Stimulated activated CD8-positive, alpha-beta memory T cell treated with anti-CD3 and anti-CD28 coated beads, Interleukin-7, amount 100 ng/mL, for 48 hours (primary cell): ENCODE results near the gene FAM53A.
A peak's percentile ranks its signal among the peaks of the same experiment; 100 is the strongest.

ENCODE experiments used
- DNase-seq, 2 donors: peaks; one replicate each; pipeline ENCODE4 v3.0.0-alpha.2; 2020; ENCODE audit warnings: low read depth in 1 of 2; ENCODE audit errors: extremely low read depth in 1 of 2

The FAM53A gene, protein sequence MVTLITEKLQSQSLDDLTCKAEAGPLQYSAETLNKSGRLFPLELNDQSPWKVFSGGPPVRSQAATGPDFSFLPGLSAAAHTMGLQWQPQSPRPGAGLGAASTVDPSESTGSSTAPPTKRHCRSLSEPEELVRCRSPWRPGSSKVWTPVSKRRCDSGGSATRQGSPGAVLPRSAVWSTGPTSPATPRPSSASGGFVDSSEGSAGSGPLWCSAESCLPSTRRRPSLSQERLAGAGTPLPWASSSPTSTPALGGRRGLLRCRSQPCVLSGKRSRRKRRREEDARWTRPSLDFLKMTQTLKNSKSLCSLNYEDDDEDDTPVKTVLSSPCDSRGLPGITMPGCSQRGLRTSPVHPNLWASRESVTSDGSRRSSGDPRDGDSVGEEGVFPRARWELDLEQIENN

GRCh38 chr4:1683736-1684505, at the start of gene FAM53A:
TSS of gene FAM53A (minus strand) at chr4:1684313. CDS start at chr4:1668741, 15,572 bp downstream.
- DNase-seq, result peak in 1 of 2 donors; percentile 90

- no peak for DNase-seq
Measured at GRCh38 chr4:1732911-1733310, 48.8 kb upstream of the FAM53A start.

DNA sequence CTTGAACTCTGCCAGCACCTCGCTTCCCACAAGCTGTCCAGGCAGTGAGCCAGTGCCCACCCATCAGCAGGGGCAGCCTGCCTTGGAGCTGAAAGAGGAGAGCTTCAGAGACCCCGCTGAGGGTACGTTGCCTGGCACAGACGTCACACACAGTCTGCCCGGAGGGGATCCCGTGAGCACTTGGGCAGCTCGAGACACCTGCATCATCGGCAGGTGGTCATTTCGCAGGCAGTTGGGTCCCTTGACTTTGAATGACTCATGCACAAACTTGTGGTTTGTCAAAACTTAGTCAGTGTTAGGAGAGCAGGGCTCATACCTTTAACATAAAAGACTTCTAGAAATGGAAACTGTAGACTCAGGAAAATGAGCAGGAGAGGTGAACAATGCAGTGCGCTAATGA, 47.1 kb upstream of the FAM53A start:
- no peak for DNase-seq

DNA sequence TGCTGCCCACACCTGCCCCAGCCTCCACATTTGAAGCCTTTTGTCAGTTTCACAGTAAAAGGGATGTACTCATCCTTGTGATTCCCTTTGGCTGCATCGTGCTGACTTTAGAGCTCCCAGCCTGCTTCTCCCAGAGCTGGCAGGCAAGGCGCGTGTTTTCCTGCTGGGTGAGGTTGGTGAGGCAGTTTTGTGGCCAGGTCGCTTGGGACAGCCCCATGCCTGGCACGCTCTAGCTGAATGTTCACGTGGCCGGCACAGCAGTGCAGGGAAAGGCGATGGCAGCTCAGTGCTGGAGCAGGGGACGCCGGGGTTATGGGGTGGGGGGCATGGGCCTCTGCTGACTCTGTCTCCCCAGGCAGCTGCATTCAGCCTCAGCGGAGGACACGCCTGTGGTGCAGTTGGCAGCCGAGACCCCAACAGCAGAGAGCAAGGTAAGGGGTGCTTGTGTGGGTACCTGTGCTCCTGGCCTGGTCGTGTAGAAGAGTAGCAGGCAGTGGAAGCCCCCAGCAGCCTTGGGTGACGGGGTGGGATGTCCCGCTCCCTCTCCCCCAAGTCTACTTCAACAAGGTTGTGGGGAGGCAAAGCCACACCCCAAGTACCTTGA, 46.5 kb upstream of the FAM53A start:
- DNase-seq, result no peak

GRCh38 chr4:1728061-1728980, 44.2 kb upstream of the FAM53A start:
- DNase-seq, result no peak

DNA sequence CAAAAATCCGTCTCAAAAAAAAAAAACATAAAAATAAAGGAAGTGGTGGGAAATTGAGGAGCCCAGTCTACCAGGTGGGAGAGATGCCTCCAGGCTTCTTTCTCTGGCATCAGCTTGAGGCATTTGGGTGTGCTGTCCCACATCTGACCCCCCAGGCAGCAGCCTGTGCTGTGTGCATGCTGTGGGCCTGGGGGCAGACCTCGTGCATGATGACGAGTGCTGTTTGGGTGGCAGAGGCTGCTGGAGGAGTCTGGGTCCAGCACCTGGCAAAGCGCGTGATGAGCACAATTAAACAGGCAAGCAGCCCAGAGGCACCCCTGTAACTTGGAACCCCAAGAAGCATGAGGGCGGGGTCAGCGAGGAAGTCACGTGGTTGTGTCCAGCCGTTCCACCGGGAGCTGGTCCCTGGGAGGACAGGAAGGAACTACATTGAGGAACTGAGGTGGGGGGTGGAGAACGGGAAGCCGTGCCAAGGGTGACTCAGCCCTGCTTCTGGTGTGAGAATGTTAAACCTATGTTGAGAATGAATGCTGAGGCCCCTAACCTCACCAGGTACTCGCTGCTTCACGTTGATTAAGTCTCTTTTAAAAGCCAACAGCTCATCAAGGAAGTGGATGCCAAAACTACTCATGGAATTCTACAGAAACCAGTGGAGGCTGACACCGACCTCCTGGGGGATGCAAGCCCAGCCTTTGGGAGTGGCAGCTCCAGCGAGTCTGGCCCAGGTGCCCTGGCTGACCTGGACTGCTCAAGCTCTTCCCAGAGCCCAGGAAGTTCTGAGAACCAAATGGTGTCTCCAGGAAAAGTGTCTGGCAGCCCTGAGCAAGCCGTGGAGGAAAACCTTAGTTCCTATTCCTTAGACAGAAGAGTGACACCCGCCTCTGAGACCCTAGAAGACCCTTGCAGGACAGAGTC, 43.3 kb upstream of the FAM53A start:
- no peak for DNase-seq

DNA sequence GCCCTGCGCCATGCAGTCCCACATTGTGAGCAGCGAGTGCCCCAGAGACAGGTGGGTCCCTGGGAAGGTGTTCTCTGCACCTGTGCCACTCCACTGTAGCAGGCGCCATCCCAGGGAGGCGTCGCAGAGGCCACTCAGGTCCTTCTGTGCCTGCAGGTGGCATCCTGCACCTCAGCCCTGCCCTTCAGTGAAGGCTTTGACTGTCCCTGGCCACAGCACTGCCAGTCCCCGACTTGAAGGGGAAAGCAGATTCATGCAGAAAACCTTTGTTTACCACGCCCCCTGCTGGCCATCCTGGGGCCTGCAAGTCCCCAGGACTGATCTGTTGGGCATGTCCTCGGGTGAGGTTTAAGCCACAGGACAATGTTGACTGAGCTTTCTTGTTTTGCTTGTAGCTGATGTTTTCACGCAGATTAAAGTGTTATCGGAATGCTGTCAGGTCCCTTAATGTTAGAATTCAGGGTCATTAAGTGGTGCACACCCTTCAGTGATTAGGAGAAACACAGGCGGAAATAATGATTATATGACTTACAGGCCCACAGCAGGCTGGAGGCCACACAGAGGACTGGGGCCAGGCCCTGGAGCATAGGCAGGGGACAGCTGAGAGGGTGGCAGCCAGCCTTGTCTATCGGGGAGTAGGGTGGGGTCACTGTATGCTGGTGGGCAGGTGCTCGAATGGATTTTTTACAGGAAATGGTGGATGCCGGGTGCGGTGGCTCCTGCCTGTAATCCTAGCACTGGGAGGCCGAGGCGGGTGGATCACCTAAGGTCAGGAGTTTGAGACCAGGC, 42.2 kb upstream of the FAM53A start:
- DNase-seq, result peak; percentile 65 to 69

DNA sequence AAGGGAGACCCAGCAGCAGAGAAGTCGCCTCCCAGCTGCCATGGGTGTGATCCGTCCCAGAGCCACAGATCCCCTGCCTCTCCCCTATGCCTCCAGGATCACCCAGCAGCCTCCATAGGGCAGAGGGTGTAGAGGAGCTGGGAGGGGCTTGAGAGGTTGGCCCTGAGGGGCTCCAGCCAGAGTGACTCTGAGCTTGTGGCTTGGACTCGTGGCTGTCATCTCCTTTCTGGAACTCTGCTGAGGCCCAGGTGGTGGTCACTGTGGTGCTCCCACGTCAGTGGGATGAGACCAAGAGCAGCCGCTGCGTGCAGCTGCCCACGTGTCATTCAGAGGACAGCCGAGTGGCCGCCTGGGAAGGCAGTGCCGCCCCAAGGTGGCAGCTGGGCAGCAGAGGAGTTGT, 41.4 kb upstream of the FAM53A start:
- no peak for DNase-seq

DNA sequence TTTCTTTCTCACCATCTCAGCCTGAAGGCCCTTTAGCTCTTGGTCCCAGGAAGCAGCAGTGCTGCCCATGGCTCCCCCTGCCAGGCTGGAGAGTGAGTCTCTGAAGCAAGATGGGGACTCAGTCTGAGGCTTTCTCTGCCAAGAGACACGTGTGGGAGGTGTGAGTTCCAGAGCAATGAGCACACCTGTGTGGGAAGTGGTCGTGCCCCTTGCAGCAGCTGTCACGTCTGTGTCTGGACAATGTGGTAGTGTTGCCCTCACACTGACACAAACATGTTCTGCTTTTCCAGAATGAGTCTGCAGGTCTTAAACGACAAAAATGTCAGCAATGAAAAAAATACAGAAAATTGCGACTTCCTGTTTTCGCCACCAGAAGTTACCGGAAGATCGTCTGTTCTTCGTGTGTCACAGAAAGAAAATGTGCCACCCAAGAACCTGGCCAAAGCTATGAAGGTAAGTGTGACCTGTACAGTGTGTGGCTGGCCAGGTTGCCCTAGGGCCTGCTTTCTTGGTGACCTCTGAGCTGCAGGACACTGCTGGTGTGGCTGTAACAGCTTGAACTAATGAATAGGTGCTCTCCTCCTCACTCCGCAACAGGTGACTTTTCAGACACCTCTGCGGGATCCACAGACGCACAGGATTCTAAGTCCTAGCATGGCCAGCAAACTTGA, 39.2 kb upstream of the FAM53A start:
- DNase-seq, result peak in 1 of 2 donors; percentile 65

- no peak for DNase-seq
Measured at GRCh38 chr4:1722551-1723118, 38.5 kb upstream of the FAM53A start.

DNA sequence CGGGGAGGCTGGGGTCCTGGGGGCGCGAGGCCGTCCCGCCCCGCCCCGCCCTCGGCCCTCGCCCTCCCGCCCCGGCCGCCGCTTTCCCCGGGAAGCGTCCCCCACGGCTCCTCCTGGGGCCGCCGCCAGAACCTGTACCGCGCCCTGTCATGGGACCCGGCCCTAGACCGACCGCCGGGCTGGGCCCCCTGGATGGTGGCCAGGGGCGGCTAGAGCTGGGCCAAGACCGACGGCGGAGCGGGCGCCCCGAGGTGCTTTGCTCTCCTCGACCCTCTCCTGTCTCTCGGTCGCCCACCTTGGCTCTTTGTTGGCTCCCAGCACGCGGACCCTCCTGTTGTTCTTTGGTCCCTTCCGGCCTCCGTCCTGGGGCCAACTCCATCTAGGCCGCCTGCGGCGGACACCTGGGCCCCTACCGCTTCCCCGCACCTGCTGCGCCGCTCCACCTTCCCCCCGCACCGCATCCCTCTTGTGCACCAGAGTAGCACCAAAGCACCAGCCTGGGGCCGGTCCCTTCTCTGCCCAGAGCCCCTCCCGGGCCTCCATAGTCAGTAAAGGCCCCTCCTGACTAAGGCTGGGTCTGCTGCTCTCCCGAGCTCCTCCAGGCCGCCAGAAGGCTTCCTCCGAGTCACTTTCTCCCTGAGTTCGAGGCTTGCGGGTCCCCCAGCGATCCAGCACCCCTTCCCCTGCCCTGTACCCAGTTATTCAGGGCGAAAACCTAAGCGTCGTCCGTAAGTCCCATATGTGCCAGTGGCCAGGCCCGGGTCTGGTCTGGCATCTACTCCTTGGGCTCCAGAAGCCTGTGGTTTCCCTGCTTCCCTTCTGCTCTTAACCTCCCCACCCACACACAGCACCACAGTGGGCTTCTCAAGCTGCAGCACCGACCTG, 37.8 kb upstream of the FAM53A start:
- DNase-seq, result peak in 1 of 2 donors; percentile 41

- peak; percentile 86 to 93 for DNase-seq
Measured at GRCh38 chr4:1721003-1721665, 37.0 kb upstream of the FAM53A start, which contains the start of the genes TACC3 and TMEM129. TSS of gene TACC3 (plus strand) at chr4:1721521. CDS start at chr4:1723422, 1,901 bp downstream. TSS of gene TMEM129 (minus strand) at chr4:1721323. CDS start at chr4:1720837, 486 bp downstream.

DNA sequence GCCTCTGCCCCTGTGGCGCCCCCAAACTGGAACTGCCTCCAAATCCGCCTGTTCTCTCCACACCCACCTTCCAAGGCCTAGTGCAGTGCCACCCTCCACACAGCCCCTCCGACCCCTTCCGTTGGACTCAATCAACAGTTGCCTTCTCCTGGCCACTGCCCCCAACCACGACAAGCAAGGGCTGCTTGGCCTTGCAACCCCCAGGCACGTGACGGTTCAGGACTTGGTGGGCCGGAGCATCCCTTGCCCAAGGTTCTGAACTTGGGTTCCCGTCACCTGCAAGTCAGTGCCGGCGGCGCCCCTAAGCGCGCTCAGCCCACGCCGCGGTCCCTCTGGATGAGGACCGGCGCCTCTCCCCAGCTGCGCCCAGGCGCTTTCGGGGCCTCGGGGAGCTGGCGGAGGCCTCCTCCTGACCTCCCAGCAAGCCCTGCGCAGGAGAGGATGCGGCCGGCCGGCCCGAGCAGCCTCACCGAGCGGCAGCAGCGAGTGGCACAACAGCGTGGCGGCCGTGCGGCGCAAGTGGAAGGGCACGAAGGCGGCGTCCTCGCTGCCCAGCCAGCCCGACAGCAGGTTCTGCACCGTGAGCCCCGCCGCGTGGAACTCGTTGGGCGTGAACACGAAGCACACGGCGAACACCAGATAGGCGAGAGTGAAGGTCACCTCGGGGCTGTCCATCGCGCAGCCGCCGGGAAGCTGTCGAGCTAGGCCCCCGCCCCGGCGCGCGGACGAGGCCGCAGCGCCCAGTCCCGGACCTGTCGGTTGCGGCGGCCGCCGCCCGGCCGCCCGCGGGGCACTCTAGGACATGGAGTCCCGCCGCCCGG, 36.3 kb upstream of the FAM53A start:
- DNase-seq, result no peak

GRCh38 chr4:1718095-1718850, 34.2 kb upstream of the FAM53A start:
- DNase-seq, result no peak
